Measurements from ENCODE around the gene KIDINS220.

- TF ChIP-seq POLR2A (IDR thresholded peaks at IDR 0.05) (no peak), CTCF (IDR thresholded peaks at IDR 0.05) (no peak)
Measured at GRCh38 chr2:8704906-8705305, 132.5 kb downstream of the KIDINS220 start.

Measured in right lobe of liver (tissue), 4 donors.